SU-DHL-6 (cell line): ENCODE data around the gene KLHL36.

ENCODE experiments used
- EZH2phosphoT487 ChIP-seq: fragments of 200-600 bp; sonication (generic), shearing (Covaris generic); conservative IDR thresholded peaks from 2 replicates; pipeline ENCODE4 v1.6.1; 2018; ENCODE audit warnings: mild to moderate bottlenecking, antibody characterized with exemption, low read length, moderate library complexity, mixed read lengths
- TF ChIP-seq, protein P1 (sequence below): fragments of 200-600 bp; sonication (generic); IDR thresholded peaks from one replicate; pipeline ENCODE4 v1.5.1; 2017; ENCODE audit warnings: antibody characterized with exemption, mild to moderate bottlenecking, low read length, moderate library complexity; ENCODE audit not compliant: insufficient read depth, poor library complexity, severe bottlenecking

DNA sequence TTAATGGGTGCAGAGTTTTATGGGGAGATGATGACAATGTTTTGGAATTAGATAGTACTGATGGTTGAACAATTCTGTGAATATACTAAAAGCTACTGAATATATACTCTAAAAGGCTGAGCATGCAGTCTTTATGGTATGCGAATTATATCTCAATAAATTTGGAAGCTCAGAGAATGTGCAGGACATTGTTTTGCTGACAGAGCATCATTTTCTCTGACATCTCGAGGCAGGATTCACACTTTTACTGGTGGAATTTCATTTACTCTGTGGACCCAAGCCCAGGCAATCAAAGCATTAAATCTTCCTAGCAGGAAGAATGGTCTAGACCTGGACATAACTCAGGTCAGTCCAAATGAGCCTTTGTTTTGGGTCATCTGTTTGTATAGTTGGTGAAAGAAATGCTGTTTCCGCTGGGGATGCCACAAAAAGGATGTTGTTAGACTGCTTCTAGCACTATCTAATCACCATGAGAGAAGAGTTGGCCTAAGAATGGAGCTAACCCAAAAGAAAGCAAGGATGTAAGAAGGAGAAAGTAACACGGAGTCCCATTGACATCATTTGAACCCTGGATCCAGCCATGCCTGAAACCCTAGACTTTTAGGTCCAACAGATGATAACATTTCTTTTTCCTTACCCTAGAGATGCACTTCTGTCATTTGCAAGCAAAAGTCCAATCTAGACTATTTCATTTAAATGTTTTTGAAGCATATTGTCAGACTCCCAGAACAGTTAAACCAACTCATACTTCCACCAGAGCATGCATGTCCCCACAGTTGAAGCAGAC is 32.7 kb downstream of the KLHL36 start:
- TF ChIP-seq, protein P1, sequence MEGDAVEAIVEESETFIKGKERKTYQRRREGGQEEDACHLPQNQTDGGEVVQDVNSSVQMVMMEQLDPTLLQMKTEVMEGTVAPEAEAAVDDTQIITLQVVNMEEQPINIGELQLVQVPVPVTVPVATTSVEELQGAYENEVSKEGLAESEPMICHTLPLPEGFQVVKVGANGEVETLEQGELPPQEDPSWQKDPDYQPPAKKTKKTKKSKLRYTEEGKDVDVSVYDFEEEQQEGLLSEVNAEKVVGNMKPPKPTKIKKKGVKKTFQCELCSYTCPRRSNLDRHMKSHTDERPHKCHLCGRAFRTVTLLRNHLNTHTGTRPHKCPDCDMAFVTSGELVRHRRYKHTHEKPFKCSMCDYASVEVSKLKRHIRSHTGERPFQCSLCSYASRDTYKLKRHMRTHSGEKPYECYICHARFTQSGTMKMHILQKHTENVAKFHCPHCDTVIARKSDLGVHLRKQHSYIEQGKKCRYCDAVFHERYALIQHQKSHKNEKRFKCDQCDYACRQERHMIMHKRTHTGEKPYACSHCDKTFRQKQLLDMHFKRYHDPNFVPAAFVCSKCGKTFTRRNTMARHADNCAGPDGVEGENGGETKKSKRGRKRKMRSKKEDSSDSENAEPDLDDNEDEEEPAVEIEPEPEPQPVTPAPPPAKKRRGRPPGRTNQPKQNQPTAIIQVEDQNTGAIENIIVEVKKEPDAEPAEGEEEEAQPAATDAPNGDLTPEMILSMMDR, result no peak
- TF ChIP-seq EZH2phosphoT487, result no peak
